ENCODE results near the gene MACC1.
"Not testable (repeated sequence)": the region's sequence is repeated elsewhere in the genome, so short reads cannot be mapped to it uniquely, and the experiment has no call there.

Gene MACC1

GRCh38 chr7:20128001-20128400 lies 89.2 kb downstream of the MACC1 start:
- DNase-seq (ENCODE audit: low read depth): no peak

GRCh38 chr7:20126060-20126459 lies 91.1 kb downstream of the MACC1 start:
- DNase-seq (ENCODE audit: low read depth): not testable (repeated sequence)

- not testable (repeated sequence) for DNase-seq (ENCODE audit: low read depth)
Measured at GRCh38 chr7:20124087-20124486, 93.1 kb downstream of the MACC1 start.

- DNase-seq (ENCODE audit: low read depth): not testable (repeated sequence)
Measured at GRCh38 chr7:20122653-20123316, 94.4 kb downstream of the MACC1 start.

GRCh38 chr7:20122073-20122472 lies 95.1 kb downstream of the MACC1 start:
- no peak for DNase-seq (ENCODE audit: low read depth)

GRCh38 chr7:20121404-20121803 lies 95.8 kb downstream of the MACC1 start:
- DNase-seq (ENCODE audit: low read depth): no peak

- DNase-seq (ENCODE audit: low read depth): not testable (repeated sequence)
Measured at GRCh38 chr7:20120611-20121168, 96.5 kb downstream of the MACC1 start.

- no peak for DNase-seq (ENCODE audit: low read depth)
Measured at GRCh38 chr7:20116869-20117268, 100.3 kb downstream of the MACC1 start.

GRCh38 chr7:20114468-20114867 lies 102.7 kb downstream of the MACC1 start:
- no peak for DNase-seq (ENCODE audit: low read depth)

- DNase-seq (ENCODE audit: low read depth): no peak
Measured at GRCh38 chr7:20113427-20114027, 103.7 kb downstream of the MACC1 start.

GRCh38 chr7:20112696-20113095 lies 104.5 kb downstream of the MACC1 start:
- DNase-seq (ENCODE audit: low read depth): no peak

- DNase-seq (ENCODE audit: low read depth): no peak
Measured at GRCh38 chr7:20111821-20112542, 105.2 kb downstream of the MACC1 start.

GRCh38 chr7:20107582-20107981 lies 109.6 kb downstream of the MACC1 start:
- DNase-seq (ENCODE audit: low read depth): no peak

GRCh38 chr7:20104696-20105095 lies 112.5 kb downstream of the MACC1 start:
- DNase-seq (ENCODE audit: low read depth): no peak

GRCh38 chr7:20102982-20103381 lies 114.2 kb downstream of the MACC1 start:
- no peak for DNase-seq (ENCODE audit: low read depth)

GRCh38 chr7:20095862-20096261 lies 121.3 kb downstream of the MACC1 start:
- no peak for DNase-seq (ENCODE audit: low read depth)

GRCh38 chr7:20095436-20095835 lies 121.7 kb downstream of the MACC1 start:
- DNase-seq (ENCODE audit: low read depth): no peak

- DNase-seq (ENCODE audit: low read depth): no peak
Measured at GRCh38 chr7:20089431-20089830, 127.8 kb downstream of the MACC1 start.

GRCh38 chr7:20085086-20085485 lies 132.1 kb downstream of the MACC1 start:
- no peak for DNase-seq (ENCODE audit: low read depth)

All from HS-27A (cell line).